Measurements from ENCODE around the gene SARNP. TPM values are rescaled to one million over a fixed set of nuclear protein-coding genes. Genes with fewer than 3 reads are reported as not detected.

The SARNP gene
- polyA plus RNA-seq, 1 of the 3 experiments (the other 2 are of a cell fraction) = 65.8 TPM

DNA sequence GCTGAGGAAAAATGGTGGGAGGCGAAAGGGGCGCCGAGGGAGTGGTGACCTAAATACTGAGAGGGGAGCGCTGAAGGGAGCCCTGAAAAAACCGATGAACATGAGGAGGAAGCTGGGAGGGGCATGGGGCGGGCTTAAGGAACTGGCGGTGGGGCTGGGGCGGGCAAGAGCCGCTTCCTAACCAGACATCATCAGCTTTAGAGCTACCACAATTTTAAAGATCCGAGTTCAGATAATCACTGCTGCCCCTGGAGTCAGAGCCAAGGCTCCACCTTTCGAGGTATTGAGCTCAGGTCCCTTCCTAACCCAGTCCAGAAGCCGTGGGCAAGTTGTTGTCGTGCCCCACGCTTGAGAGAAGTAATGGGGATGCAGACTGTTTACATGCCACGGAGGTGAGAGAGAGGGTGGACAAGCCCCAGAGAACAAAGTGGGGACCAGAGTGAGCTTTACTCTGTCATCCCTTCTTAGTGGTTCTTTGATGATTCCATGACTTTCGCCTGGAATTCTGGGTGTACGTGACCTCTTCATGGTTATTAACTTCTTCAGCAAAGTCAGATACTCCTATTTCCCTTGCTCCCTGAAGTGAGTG is 710 bp upstream of the SARNP start:
- Histone ChIP-seq H3K9me3 (no peaks in the 10 kb centered on the region), H3K9me2 (no peaks in the 10 kb centered on the region), H3K9ac (peak overlapping the region; percentile 72), H2AFZ (ENCODE audit: low read depth) (peak overlapping the region; percentile 67), H3F3A (replicated peaks; ENCODE audit: insufficient read depth) (peaks cover 28% of the 10 kb centered on the region), H3K4me3 (ENCODE audit: low read depth in 2 of 2, low read length in 1 of 2) (peak overlapping the region; percentile 87 to 96), H3K79me2 (ENCODE audit: insufficient read depth) (peaks cover 61% of the 10 kb centered on the region), H3K4me2 (peak overlapping the region; percentile 81), H3K27me3 (ENCODE audit: insufficient read depth) (no peaks in the 10 kb centered on the region), H3K27ac (ENCODE audit: low read depth in 2 of 2, low read length in 1 of 2) (peak overlapping the region; percentile 46 to 82; a peak in 3 of 4 replicates), H3K4me1 (ENCODE audit: control insufficient read depth in 1 of 2, insufficient read depth in 2 of 2, low read depth in 1 of 2, low read length in 1 of 2) (peaks cover 8 to 11% of the 10 kb centered on the region in 2 experiments), H4K20me1 (ENCODE audit: insufficient read depth) (peaks cover 28% of the 10 kb centered on the region; the same call in 1 of the 2 replicates), H3K36me3 (replicated peaks in 1 of 2; ENCODE audit: control insufficient read depth in 1 of 2, insufficient read depth in 2 of 2, low read length in 1 of 2) (peaks cover 44 to 67% of the 10 kb centered on the region in 2 experiments)
- ChIA-PET CTCF (interaction anchor here (0.8 to 15.0 kb wide), 7 partner anchors 9 to 122 kb away, joined by 3 to 105 read pairs (median 5); partner anchors contain the start of gene DNAJC14), POLR2A (interaction anchor here (0.7 to 2.7 kb wide), 12 partner anchors 8 to 156 kb away, joined by 3 to 54 read pairs (median 6); partner anchors contain the start of genes CD63, DGKA, DNAJC14 and PYM1)
- TF ChIP-seq MAX (IDR thresholded peaks at IDR 0.05; ENCODE audit: low read depth) = peak; percentile 42; the same call in 1 of the 2 replicates
- TF ChIP-seq EP300 (IDR thresholded peaks at IDR 0.05; ENCODE audit: borderline replicate concordance in 1 of 2, low read depth in 1 of 2, low read length in 1 of 2) = no peak
- no peak for TF ChIP-seq NRF1 (IDR thresholded peaks at IDR 0.05; ENCODE audit: low read depth, low read length)
- no peak for TF ChIP-seq FOSL2 (IDR thresholded peaks at IDR 0.05; ENCODE audit: borderline replicate concordance, low read depth)
- peak; percentile 37; the same call in 1 of the 2 replicates for TF ChIP-seq SIN3A (IDR thresholded peaks at IDR 0.05; ENCODE audit: borderline replicate concordance, low read depth, low read length)
- no peak for TF ChIP-seq CHD2 (IDR thresholded peaks at IDR 0.05; ENCODE audit: low read length, partially characterized antibody)
- no peak for TF ChIP-seq CTCF (IDR thresholded peaks at IDR 0.05)
- no peak; the same call in 1 of the 2 replicates for TF ChIP-seq TCF12 (IDR thresholded peaks at IDR 0.05)
- no peak; the same call in 1 of the 2 replicates for TF ChIP-seq POLR2AphosphoS5 (IDR thresholded peaks at IDR 0.05; ENCODE audit: low read depth, low read length)
- no peak for TF ChIP-seq USF1 (IDR thresholded peaks at IDR 0.05; ENCODE audit: borderline replicate concordance, low read depth)
- TF ChIP-seq MXI1 (IDR thresholded peaks at IDR 0.05; ENCODE audit: low read depth, low read length) = peak; percentile 75; the same call in 1 of the 2 replicates
- TF ChIP-seq USF2 (IDR thresholded peaks at IDR 0.05; ENCODE audit: borderline replicate concordance, low read depth, low read length) = no peak
- no peak for TF ChIP-seq RCOR1 (IDR thresholded peaks at IDR 0.05; ENCODE audit: low read length)
- no peak for TF ChIP-seq RAD21 (IDR thresholded peaks at IDR 0.05; ENCODE audit: low read length)
- TF ChIP-seq GABPA (IDR thresholded peaks at IDR 0.05; ENCODE audit: low read depth) = peak; percentile 55
- TF ChIP-seq YY1 (IDR thresholded peaks at IDR 0.05; ENCODE audit: low read depth) = no peak
- no peak for TF ChIP-seq RXRA (IDR thresholded peaks at IDR 0.05; ENCODE audit: borderline replicate concordance, low read depth)
- TF ChIP-seq EZH2phosphoT487 (IDR thresholded peaks at IDR 0.05; ENCODE audit: borderline replicate concordance, low read depth) = no peak
- TF ChIP-seq GATA2 (CRISPR knock-in tag; IDR thresholded peaks at IDR 0.05) = no peak
- TF ChIP-seq TAF1 (IDR thresholded peaks at IDR 0.05; ENCODE audit: borderline replicate concordance, low read depth, low read length) = peak; percentile 43; the same call in 1 of the 2 replicates
- TF ChIP-seq, protein P1, sequence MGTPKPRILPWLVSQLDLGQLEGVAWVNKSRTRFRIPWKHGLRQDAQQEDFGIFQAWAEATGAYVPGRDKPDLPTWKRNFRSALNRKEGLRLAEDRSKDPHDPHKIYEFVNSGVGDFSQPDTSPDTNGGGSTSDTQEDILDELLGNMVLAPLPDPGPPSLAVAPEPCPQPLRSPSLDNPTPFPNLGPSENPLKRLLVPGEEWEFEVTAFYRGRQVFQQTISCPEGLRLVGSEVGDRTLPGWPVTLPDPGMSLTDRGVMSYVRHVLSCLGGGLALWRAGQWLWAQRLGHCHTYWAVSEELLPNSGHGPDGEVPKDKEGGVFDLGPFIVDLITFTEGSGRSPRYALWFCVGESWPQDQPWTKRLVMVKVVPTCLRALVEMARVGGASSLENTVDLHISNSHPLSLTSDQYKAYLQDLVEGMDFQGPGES (IDR thresholded peaks at IDR 0.05; ENCODE audit: low read depth, low read length) = no peak
- TF ChIP-seq FOXM1 (IDR thresholded peaks at IDR 0.05; ENCODE audit: low read depth) = no peak
- no peak for TF ChIP-seq TEAD4 (IDR thresholded peaks at IDR 0.05; ENCODE audit: borderline replicate concordance, insufficient read depth)
- TF ChIP-seq, protein P2, sequence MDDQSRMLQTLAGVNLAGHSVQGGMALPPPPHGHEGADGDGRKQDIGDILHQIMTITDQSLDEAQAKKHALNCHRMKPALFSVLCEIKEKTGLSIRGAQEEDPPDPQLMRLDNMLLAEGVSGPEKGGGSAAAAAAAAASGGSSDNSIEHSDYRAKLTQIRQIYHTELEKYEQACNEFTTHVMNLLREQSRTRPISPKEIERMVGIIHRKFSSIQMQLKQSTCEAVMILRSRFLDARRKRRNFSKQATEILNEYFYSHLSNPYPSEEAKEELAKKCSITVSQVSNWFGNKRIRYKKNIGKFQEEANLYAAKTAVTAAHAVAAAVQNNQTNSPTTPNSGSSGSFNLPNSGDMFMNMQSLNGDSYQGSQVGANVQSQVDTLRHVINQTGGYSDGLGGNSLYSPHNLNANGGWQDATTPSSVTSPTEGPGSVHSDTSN (IDR thresholded peaks at IDR 0.05) = no peak
- no peak; the same call in 1 of the 2 replicates for TF ChIP-seq ELF1 (IDR thresholded peaks at IDR 0.05)
- WGBS (ENCODE audit: low lambda C conversion rate) = 3% methylated on average over 17 of the region's 17 CpGs
- peak; percentile 70 for DNase-seq

Measured in SK-N-SH (cell line).